K562 (cell line): ENCODE measurements around the gene DENND1A. TPM values are rescaled to one million over a fixed set of nuclear protein-coding genes. Genes with fewer than 3 reads are reported as not detected.

Experiments
- ATAC-seq: fragments of 200-7000 bp; cut with Tn5 transposase; 3 replicates; pipeline ENCODE4 v1.9.1; 2020; ENCODE audit warnings: moderate library complexity
- BruUV-seq: library from RNA; stranded (reverse); fragments of 400-500 nt; replicated peaks from 2 replicates; lab custom pipeline; 2021; lab: Mats Ljungman, UMichigan
- CTCF ChIA-PET: fragments of 300-600 bp; formaldehyde crosslinking; extraction: SDS; loops from one replicate; lab custom pipeline; 2021; ENCODE audit warnings: low intra/inter-chr PET ratio; lab: Yijun Ruan, JAX
- POLR2A ChIA-PET: fragments of 300-600, 350-650 bp; sonication (Branson Sonifier 250); formaldehyde crosslinking; extraction: SDS; loops from one replicate; lab custom pipeline; 2021; ENCODE audit warnings: antibody characterized with exemption, inconsistent platforms; lab: Yijun Ruan, JAX
- DNase-seq, 4 experiments: peaks; one replicate each; pipeline versions ENCODE4 v3.0.0 to v3.0.0-alpha.2; 2011 to 2018; ENCODE audit warnings: low spot score in 3 of 4, mixed read lengths in 3 of 4; ENCODE audit errors: extremely low read depth in 1 of 4
- FAIRE-seq: peaks from 2 replicates; lab custom pipeline; 2011; peaks lifted over from hg19 to GRCh38; lab: Jason Lieb, UNC
- H2AFZ ChIP-seq: 2 replicates; pipeline ENCODE4 v1.6.0; 2011; ENCODE audit warnings: low read depth, low read length, control low read depth, inconsistent platforms
- H3K27ac ChIP-seq: fragments of 200-600 bp; 3 replicates; pipeline ENCODE4 v1.8.0; 2011; ENCODE audit warnings: low read depth, mild to moderate bottlenecking, control low read depth, inconsistent platforms, low read length, moderate library complexity, mixed read lengths; ENCODE audit errors: extremely low read depth
- H3K27me3 ChIP-seq, 2 experiments: fragments of 300-600 bp in 1 of 2; 2 replicates in 1 of 2; 3 replicates in 1 of 2; pipeline versions ENCODE4 v1.6.0 to v1.8.0; 2011; ENCODE audit warnings: inconsistent platforms in 2 of 2, low read length in 2 of 2, mild to moderate bottlenecking in 1 of 2, mixed read lengths in 1 of 2, moderate library complexity in 1 of 2; ENCODE audit not compliant: control insufficient read depth in 2 of 2, insufficient read depth in 2 of 2
- H3K36me3 ChIP-seq: fragments of 300-600 bp; 3 replicates; pipeline ENCODE4 v1.8.0; 2011; ENCODE audit warnings: mild to moderate bottlenecking, low read length, inconsistent platforms; ENCODE audit not compliant: control insufficient read depth, insufficient read depth
- H3K4me1 ChIP-seq, 2 experiments: fragments of 200-600 bp in 1 of 2; replicated peaks in 1 of 2; 2 replicates in 1 of 2; 3 replicates in 1 of 2; pipeline versions ENCODE4 v1.5.1 to v1.8.0; 2011; ENCODE audit warnings: inconsistent platforms in 2 of 2, low read length in 2 of 2, mild to moderate bottlenecking in 1 of 2, mixed read lengths in 1 of 2, moderate library complexity in 1 of 2; ENCODE audit not compliant: control insufficient read depth in 2 of 2, insufficient read depth in 2 of 2
- H3K4me2 ChIP-seq: 2 replicates; pipeline ENCODE4 v1.6.1; 2011; ENCODE audit warnings: low read length, control low read depth, inconsistent platforms, mixed read lengths; ENCODE audit not compliant: insufficient read depth
- H3K4me3 ChIP-seq: fragments of 200-600 bp; sonication (generic), shearing (Covaris generic); 2 replicates; pipeline ENCODE4 v1.5.1; 2016; ENCODE audit warnings: control low read depth, inconsistent platforms
- H3K79me2 ChIP-seq: fragments of 200-600 bp; 3 replicates; pipeline ENCODE4 v1.8.0; 2011; ENCODE audit warnings: low read length, inconsistent platforms; ENCODE audit not compliant: control insufficient read depth, insufficient read depth
- H3K9ac ChIP-seq, 2 experiments: 2 replicates each; pipeline versions ENCODE4 v1.6.0 to v1.6.1; 2011; ENCODE audit warnings: low read depth in 2 of 2, low read length in 2 of 2, control low read depth in 1 of 2, inconsistent platforms in 1 of 2, mild to moderate bottlenecking in 1 of 2, mixed read lengths in 1 of 2; ENCODE audit not compliant: insufficient read depth in 1 of 2
- H3K9me1 ChIP-seq: one replicate; pipeline ENCODE4 v1.6.0; 2011; ENCODE audit warnings: inconsistent platforms, mild to moderate bottlenecking, low read length, moderate library complexity; ENCODE audit not compliant: control insufficient read depth, insufficient read depth
- H3K9me3 ChIP-seq: replicated peaks from 2 replicates; pipeline ENCODE4 v1.5.1; 2011; ENCODE audit warnings: low read depth, low read length, inconsistent platforms; ENCODE audit not compliant: control insufficient read depth, insufficient read depth
- H4K20me1 ChIP-seq: replicated peaks from 2 replicates; pipeline ENCODE4 v1.6.1; 2011; ENCODE audit warnings: low read length, inconsistent platforms, mixed read lengths; ENCODE audit not compliant: control insufficient read depth, insufficient read depth
- CEBPB ChIP-seq: fragments of 450-650 bp; IDR thresholded peaks from 2 replicates; pipeline ENCODE4 v1.6.1; 2016; ENCODE audit warnings: missing genetic modification characterization, missing compliant biosample characterization
- ELF1 ChIP-seq: fragments of 200-800 bp; sonication (Bioruptor generic); IDR thresholded peaks from 2 replicates; pipeline ENCODE4 v1.6.1; 2016; ENCODE audit warnings: missing genetic modification characterization, missing compliant biosample characterization
- MCM2 ChIP-seq: fragments of 450-650 bp; IDR thresholded peaks from 2 replicates; pipeline ENCODE4 v1.6.1; 2017; ENCODE audit warnings: low read depth, mild to moderate bottlenecking
- MEIS2 ChIP-seq: fragments of 450-650 bp; IDR thresholded peaks from 2 replicates; pipeline ENCODE4 v1.6.1; 2014; ENCODE audit warnings: mild to moderate bottlenecking; ENCODE audit not compliant: partially characterized antibody
- NFIC ChIP-seq: fragments of 450-650 bp; IDR thresholded peaks from 2 replicates; pipeline ENCODE4 v1.6.1; 2017; ENCODE audit warnings: mild to moderate bottlenecking, inconsistent platforms
- RBM15 ChIP-seq: fragments of 200-400 bp; formaldehyde crosslinking; IDR thresholded peaks from 2 replicates; pipeline ENCODE4 v1.6.1; 2018; ENCODE audit warnings: mild to moderate bottlenecking, low read length, moderate library complexity; ENCODE audit not compliant: insufficient read depth
- THRAP3 ChIP-seq: fragments of 450-650 bp; IDR thresholded peaks from 2 replicates; pipeline ENCODE4 v1.6.1; 2016; ENCODE audit warnings: mild to moderate bottlenecking, inconsistent platforms, borderline replicate concordance
- ZNF175 ChIP-seq: fragments of 200-800 bp; sonication (Bioruptor generic); IDR thresholded peaks from 2 replicates; pipeline ENCODE4 v1.6.1; 2016; ENCODE audit warnings: low read depth, mild to moderate bottlenecking, missing genetic modification characterization, missing compliant biosample characterization
- ZNF444 ChIP-seq: fragments of 250-450 bp; sonication (Bioruptor Pico); IDR thresholded peaks from 2 replicates; pipeline ENCODE4 v1.4.0; 2020; ENCODE audit warnings: mild to moderate bottlenecking, moderate library complexity
- ZNF445 ChIP-seq: fragments of 250-450 bp; sonication (Bioruptor Pico); IDR thresholded peaks from 2 replicates; pipeline ENCODE4 v1.4.0; 2020; ENCODE audit warnings: low read depth, mild to moderate bottlenecking, moderate library complexity
- WGBS: fragments of 100-300 bp; shearing (Covaris generic); methylation state at CpG from one replicate; pipeline ENCODE4 v1.1.6; 2016; ENCODE audit warnings: low coverage, mixed read lengths; ENCODE audit not compliant: insufficient coverage; ENCODE audit errors: missing lambda C conversion rate; 5-methylcytosine and 5-hydroxymethylcytosine counted together
- in situ Hi-C: fragments of 300-500 bp; cut with MboI; formaldehyde crosslinking; loops from 4 replicates; pipeline ENCODE4 v1.15.0; 2018; ENCODE audit warnings: inconsistent platforms, mixed read lengths
- intact Hi-C: fragments of 100-400 bp; cut with micrococcal nuclease; formaldehyde crosslinking; loops from 2 replicates; pipeline ENCODE4 v1.14.2; 2022
- polyA plus RNA-seq, 8 experiments: library from polyadenylated mRNA; depleted of rRNA in 4 of 8; stranded (reverse) in 5 of 8; unstranded in 3 of 8; fragments of >200 nt; fragmentation: Nextera tagmentation in 2 of 8; fragmentation: Illumina TruSeq in 1 of 8; extraction: Ambion mirVana in 2 of 8; extraction: Trizol in 1 of 8; gene quantifications; 2 replicates each; pipeline versions ENCODE4 v1.2.1 to v1.2.3, GENCODE V29; 2011 to 2014; ENCODE audit warnings: inconsistent platforms in 1 of 8, missing spikeins in 1 of 8
- total RNA-seq, 7 experiments: library from RNA; depleted of rRNA in 6 of 7; stranded (reverse); fragments of >200 nt in 6 of 7; fragmentation: Illumina TruSeq in 2 of 7; extraction: Trizol in 2 of 7; gene quantifications; 2 replicates each; pipeline versions ENCODE4 v1.2.1 to v1.2.3, GENCODE V29; 2011 to 2021; ENCODE audit warnings: low replicate concordance in 1 of 7
- TF ChIP-seq, protein P1 (sequence below): fragments of 250-450 bp; sonication (Bioruptor Pico); IDR thresholded peaks from 2 replicates; pipeline ENCODE4 v1.4.0; 2020; ENCODE audit warnings: borderline replicate concordance
- TF ChIP-seq, protein P2 (sequence below), 2 experiments: IDR thresholded peaks in 1 of 2; conservative IDR thresholded peaks in 1 of 2; 2 replicates each; pipeline ENCODE4 v1.6.1; 2016; ENCODE audit warnings: low read depth in 2 of 2, mild to moderate bottlenecking in 1 of 2, missing compliant biosample characterization in 1 of 2, missing genetic modification characterization in 1 of 2, moderate library complexity in 1 of 2

The DENND1A gene
- total and polyA plus RNA-seq, 9 of the 15 experiments (the other 6 are each of a cell fraction or from before 2014, with no cell fraction given): 7.6 to 29.5 (median 15.7) TPM

DNA sequence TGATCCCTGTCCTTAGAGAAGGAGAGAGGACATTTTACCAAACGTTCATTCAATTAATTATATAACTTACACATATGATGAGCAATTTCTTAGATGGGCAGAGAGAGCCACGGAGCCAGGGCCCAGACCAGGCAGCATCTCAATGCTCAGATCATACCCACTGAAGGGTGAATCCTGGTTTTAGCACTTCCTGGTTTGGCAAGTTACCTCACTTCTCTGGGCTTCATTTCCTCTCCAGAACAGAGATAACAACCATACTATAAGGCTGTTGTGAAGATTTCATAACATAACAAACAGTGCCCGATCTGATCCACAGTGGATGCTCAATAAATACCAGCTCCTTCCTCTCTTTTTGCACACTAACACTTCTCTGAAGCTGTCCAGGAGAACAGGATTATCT, 271.1 kb downstream of the DENND1A start:
- Histone ChIP-seq H3K4me2 (no peak overlapping the region), H3K9ac (no peak overlapping the region), H2AFZ (no peak overlapping the region), H3K27me3 (no peaks in the 10 kb centered on the region), H3K79me2 (no peaks in the 10 kb centered on the region), H3K4me3 (no peak overlapping the region), H3K27ac (no peak overlapping the region), H3K9me1 (peaks cover 3% of the 10 kb centered on the region), H4K20me1 (peaks cover 4% of the 10 kb centered on the region; the same call in 1 of the 2 replicates), H3K9me3 (0 out of 2 replicates have a peak, but pooled peaks cover 4% of the 10 kb centered on the region), H3K36me3 (no peaks in the 10 kb centered on the region), H3K4me1 (peaks cover 27% of the 10 kb centered on the region in 2 experiments)
- intact Hi-C loops (no loop called here), in situ Hi-C loops (no loop called here)
- DNase-seq (no peak), ATAC-seq (no peak), FAIRE-seq (no peak)
- BruUV-seq: no TSS peak
- ChIA-PET POLR2A (no interaction called here), CTCF (no interaction called here)
- TF ChIP-seq MCM2 (no peak), ELF1 (tag) (peak; percentile 53; the same call in 1 of the 2 replicates), CEBPB (0 out of 2 replicates have a peak, but pooled peaks have one; percentile 9)
- 62% methylated on average over 3 of the region's 3 CpGs for WGBS

DNA sequence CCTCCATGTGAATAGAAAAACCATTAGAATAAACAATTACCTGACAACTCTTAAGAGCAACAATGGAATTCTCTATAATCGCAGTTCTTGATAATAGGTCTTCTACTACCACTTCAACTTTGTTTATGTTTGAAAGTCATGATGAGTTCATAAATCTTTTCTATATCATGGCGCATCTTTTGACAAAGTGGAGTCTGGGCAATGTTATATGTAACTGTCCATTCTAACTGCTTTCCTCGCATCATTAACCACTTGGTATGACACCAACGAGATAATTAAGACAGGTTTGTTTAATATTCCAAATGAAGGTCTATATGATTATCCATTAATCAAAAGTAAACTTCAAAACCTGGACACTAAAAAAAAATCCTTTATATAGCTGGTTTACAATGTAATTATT, 272.0 kb downstream of the DENND1A start:
- ATAC-seq (no peak), FAIRE-seq (no peak), DNase-seq (no peak)
- Histone ChIP-seq H3K9me3 (0 out of 2 replicates have a peak, but pooled peaks cover 4% of the 10 kb centered on the region), H2AFZ (no peak overlapping the region), H3K4me2 (no peak overlapping the region), H3K9ac (no peak overlapping the region), H3K4me3 (no peak overlapping the region), H3K27me3 (no peaks in the 10 kb centered on the region), H3K79me2 (no peaks in the 10 kb centered on the region), H3K27ac (no peak overlapping the region), H3K9me1 (peaks cover 3% of the 10 kb centered on the region), H3K36me3 (no peaks in the 10 kb centered on the region; the same call in 2 of the 3 replicates), H3K4me1 (peaks cover 27% of the 10 kb centered on the region in 2 experiments), H4K20me1 (peaks cover 4% of the 10 kb centered on the region; the same call in 1 of the 2 replicates)
- WGBS: 63% methylated on average over 4 of the region's 4 CpGs
- ChIA-PET CTCF (no interaction called here), POLR2A (no interaction called here)
- in situ Hi-C loops: no loop called here
- no TSS peak for BruUV-seq
- intact Hi-C loops: no loop called here
- TF ChIP-seq, protein P1, sequence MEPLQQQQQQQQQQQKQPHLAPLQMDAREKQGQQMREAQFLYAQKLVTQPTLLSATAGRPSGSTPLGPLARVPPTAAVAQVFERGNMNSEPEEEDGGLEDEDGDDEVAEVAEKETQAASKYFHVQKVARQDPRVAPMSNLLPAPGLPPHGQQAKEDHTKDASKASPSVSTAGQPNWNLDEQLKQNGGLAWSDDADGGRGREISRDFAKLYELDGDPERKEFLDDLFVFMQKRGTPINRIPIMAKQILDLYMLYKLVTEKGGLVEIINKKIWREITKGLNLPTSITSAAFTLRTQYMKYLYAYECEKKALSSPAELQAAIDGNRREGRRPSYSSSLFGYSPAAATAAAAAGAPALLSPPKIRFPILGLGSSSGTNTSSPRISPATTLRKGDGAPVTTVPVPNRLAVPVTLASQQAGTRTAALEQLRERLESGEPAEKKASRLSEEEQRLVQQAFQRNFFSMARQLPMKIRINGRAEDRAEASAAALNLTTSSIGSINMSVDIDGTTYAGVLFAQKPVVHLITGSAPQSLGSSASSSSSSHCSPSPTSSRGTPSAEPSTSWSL: no peak
- TF ChIP-seq NFIC: no peak
- TF ChIP-seq ZNF175 (CRISPR knock-in tag): no peak
- TF ChIP-seq, protein P2, sequence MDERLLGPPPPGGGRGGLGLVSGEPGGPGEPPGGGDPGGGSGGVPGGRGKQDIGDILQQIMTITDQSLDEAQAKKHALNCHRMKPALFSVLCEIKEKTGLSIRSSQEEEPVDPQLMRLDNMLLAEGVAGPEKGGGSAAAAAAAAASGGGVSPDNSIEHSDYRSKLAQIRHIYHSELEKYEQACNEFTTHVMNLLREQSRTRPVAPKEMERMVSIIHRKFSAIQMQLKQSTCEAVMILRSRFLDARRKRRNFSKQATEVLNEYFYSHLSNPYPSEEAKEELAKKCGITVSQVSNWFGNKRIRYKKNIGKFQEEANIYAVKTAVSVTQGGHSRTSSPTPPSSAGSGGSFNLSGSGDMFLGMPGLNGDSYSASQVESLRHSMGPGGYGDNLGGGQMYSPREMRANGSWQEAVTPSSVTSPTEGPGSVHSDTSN (CRISPR knock-in tag; IDR thresholded peaks at IDR 0.05; ENCODE audit: low read depth): no peak
- TF ChIP-seq, protein P2 (tag; conservative IDR thresholded peaks at IDR 0.05; ENCODE audit: low read depth): peak; percentile 71
- no peak for TF ChIP-seq ZNF444
- no peak for TF ChIP-seq RBM15
- no peak for TF ChIP-seq ZNF445 (CRISPR knock-in tag)
- TF ChIP-seq MEIS2: peak; percentile 59
- no peak for TF ChIP-seq THRAP3
